ENCODE data around the gene ZNF613. TPM values are rescaled to one million over a fixed set of nuclear protein-coding genes. Genes with fewer than 3 reads are reported as not detected.

The ZNF613 gene
- polyA plus RNA-seq, 3 donors = 0.96 to 3.1 (median 1.1) TPM

DNA sequence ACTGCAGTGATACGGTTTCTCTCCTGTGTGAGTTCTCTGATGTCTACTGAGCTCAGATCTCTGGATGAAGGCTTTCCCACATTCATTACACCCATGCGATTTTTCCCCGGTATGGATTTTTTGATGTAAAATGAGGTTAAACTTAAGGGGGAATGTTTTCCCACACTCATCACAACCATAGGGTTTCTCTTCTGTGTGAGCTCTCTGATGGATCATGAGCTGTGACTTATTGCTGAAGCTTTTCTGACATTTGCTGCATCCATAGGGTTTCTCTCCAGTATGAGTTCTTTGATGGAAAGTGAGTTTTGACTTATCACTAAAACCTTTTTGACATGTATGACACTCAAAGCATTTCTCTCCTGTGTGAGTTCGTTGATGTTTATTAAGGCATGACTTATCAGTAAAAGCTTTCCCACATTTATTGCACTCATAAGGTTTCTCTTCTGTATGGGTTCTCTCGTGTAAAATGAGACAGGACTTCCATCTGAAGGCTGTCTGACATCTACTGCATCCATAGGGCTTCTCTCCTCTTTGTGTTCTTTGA is 11.9 kb upstream of the ZNF613 start:
- Histone ChIP-seq H3K27ac (ENCODE audit: low read depth in 1 of 2, low read length in 2 of 2) (no peak overlapping the region), H3K9me3 (replicated peaks in 1 of 2; ENCODE audit: control insufficient read depth in 1 of 2, insufficient read depth in 1 of 2, low read length in 2 of 2) (peaks cover 65 to 99% of the 10 kb centered on the region in 2 donors), H3K4me1 (ENCODE audit: control insufficient read depth in 1 of 2, insufficient read depth in 2 of 2, low read length in 2 of 2) (no peaks in the 10 kb centered on the region), H3K4me2 (replicated peaks; ENCODE audit: extremely low read depth, low read length, poor library complexity, severe bottlenecking) (no peak overlapping the region), H3K79me2 (ENCODE audit: insufficient read depth, low read length) (no peaks in the 10 kb centered on the region), H3K36me3 (replicated peaks in 1 of 2; ENCODE audit: control insufficient read depth in 1 of 2, insufficient read depth in 2 of 2, low read length in 2 of 2) (no peaks in the 10 kb centered on the region), H3K4me3 (replicated peaks in 1 of 3; ENCODE audit: low read depth in 2 of 3, low read length in 3 of 3) (peak overlapping the region in 1 of 3 experiments; percentile 28), H4K20me1 (ENCODE audit: insufficient read depth, low read length) (no peaks in the 10 kb centered on the region), H3K27me3 (ENCODE audit: control insufficient read depth in 2 of 2, insufficient read depth in 2 of 2, low read length in 2 of 2) (no peaks in the 10 kb centered on the region), H2AFZ (ENCODE audit: insufficient read depth, low read depth, low read length, poor library complexity, severe bottlenecking) (no peak overlapping the region), H3K9ac (ENCODE audit: insufficient read depth, low read length, poor library complexity, severe bottlenecking) (no peak overlapping the region)
- Mint-ChIP-seq H3K9me3 (peaks cover 39 to 96% (median 88%) of the 10 kb centered on the region in 7 donors), H3K27ac (no peak overlapping the region), H3K4me1 (no peaks in the 10 kb centered on the region), H3K27me3 (ENCODE audit: low read depth in 3 of 3) (peaks cover 0 to 4% (median 0%) of the 10 kb centered on the region in 3 donors), H3K4me3 (no peak overlapping the region), H3K36me3 (no peaks in the 10 kb centered on the region)
- WGBS (ENCODE audit: insufficient coverage) = no CpG with 5 or more reads among the region's 5 CpGs
- intact Hi-C loops (cut with micrococcal nuclease) = no loop called here
- no peak for DNase-seq
- TF ChIP-seq, protein P1, sequence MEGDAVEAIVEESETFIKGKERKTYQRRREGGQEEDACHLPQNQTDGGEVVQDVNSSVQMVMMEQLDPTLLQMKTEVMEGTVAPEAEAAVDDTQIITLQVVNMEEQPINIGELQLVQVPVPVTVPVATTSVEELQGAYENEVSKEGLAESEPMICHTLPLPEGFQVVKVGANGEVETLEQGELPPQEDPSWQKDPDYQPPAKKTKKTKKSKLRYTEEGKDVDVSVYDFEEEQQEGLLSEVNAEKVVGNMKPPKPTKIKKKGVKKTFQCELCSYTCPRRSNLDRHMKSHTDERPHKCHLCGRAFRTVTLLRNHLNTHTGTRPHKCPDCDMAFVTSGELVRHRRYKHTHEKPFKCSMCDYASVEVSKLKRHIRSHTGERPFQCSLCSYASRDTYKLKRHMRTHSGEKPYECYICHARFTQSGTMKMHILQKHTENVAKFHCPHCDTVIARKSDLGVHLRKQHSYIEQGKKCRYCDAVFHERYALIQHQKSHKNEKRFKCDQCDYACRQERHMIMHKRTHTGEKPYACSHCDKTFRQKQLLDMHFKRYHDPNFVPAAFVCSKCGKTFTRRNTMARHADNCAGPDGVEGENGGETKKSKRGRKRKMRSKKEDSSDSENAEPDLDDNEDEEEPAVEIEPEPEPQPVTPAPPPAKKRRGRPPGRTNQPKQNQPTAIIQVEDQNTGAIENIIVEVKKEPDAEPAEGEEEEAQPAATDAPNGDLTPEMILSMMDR (IDR thresholded peaks at IDR 0.05) = no peak

DNA sequence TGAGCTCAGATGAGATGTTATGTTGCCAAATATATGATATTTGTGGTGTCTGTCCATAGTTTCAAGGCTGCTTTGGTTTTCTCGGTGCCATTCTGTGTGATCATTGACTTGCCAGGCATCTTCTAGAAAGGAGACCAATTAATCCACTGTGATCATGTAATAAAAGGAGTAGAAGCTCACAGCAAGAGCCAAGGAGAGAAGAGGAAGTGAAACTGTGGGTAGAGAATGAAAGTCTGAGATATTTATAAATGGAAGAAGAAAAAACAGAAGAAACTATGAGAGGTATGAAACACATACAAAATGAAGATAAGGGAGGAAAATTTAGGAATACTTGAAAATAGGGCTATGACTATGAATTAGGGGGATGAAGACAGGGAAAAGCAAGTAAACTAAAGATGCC is 11.1 kb upstream of the ZNF613 start:
- Histone ChIP-seq H3K27ac (ENCODE audit: low read depth in 1 of 2, low read length in 2 of 2) (no peak overlapping the region), H3K4me1 (ENCODE audit: control insufficient read depth in 1 of 2, insufficient read depth in 2 of 2, low read length in 2 of 2) (no peaks in the 10 kb centered on the region), H3K36me3 (replicated peaks in 1 of 2; ENCODE audit: control insufficient read depth in 1 of 2, insufficient read depth in 2 of 2, low read length in 2 of 2) (no peaks in the 10 kb centered on the region), H3K9me3 (replicated peaks in 1 of 2; ENCODE audit: control insufficient read depth in 1 of 2, insufficient read depth in 1 of 2, low read length in 2 of 2) (peaks cover 66 to 99% of the 10 kb centered on the region in 2 donors), H3K9ac (ENCODE audit: insufficient read depth, low read length, poor library complexity, severe bottlenecking) (no peak overlapping the region), H3K27me3 (ENCODE audit: control insufficient read depth in 2 of 2, insufficient read depth in 2 of 2, low read length in 2 of 2) (no peaks in the 10 kb centered on the region), H3K4me2 (replicated peaks; ENCODE audit: extremely low read depth, low read length, poor library complexity, severe bottlenecking) (no peak overlapping the region), H4K20me1 (ENCODE audit: insufficient read depth, low read length) (no peaks in the 10 kb centered on the region), H2AFZ (ENCODE audit: insufficient read depth, low read depth, low read length, poor library complexity, severe bottlenecking) (no peak overlapping the region), H3K4me3 (replicated peaks in 1 of 3; ENCODE audit: low read depth in 2 of 3, low read length in 3 of 3) (peak overlapping the region in 1 of 3 experiments; percentile 28), H3K79me2 (ENCODE audit: insufficient read depth, low read length) (no peaks in the 10 kb centered on the region)
- Mint-ChIP-seq H3K4me3 (no peak overlapping the region), H3K9me3 (peaks cover 38 to 96% (median 88%) of the 10 kb centered on the region in 7 donors), H3K4me1 (no peaks in the 10 kb centered on the region), H3K27me3 (ENCODE audit: low read depth in 3 of 3) (peaks cover 0 to 4% (median 0%) of the 10 kb centered on the region in 3 donors), H3K27ac (no peak overlapping the region), H3K36me3 (no peaks in the 10 kb centered on the region)
- WGBS (ENCODE audit: insufficient coverage) = no CpG with 5 or more reads among the region's 1 CpG
- intact Hi-C loops (cut with micrococcal nuclease) = no loop called here
- TF ChIP-seq, protein P1 (IDR thresholded peaks at IDR 0.05) = no peak
- no peak for DNase-seq
